Erythroblast (primary cell): ENCODE measurements around the gene ZNF202.

Experiments
- DNase-seq, 2 experiments: peaks; one replicate each; lab custom pipeline; 2025; lab: John Stamatoyannopoulos, UW
- GATA1 ChIP-seq: IDR thresholded peaks from 2 replicates; pipeline ENCODE4 v1.6.1; 2011; ENCODE audit warnings: low read depth, mild to moderate bottlenecking, control low read depth, low read length, moderate library complexity
- POLR2A ChIP-seq: IDR thresholded peaks from 2 replicates; pipeline ENCODE4 v1.6.1; 2011; ENCODE audit warnings: mild to moderate bottlenecking, low read length

The ZNF202 gene

DNA sequence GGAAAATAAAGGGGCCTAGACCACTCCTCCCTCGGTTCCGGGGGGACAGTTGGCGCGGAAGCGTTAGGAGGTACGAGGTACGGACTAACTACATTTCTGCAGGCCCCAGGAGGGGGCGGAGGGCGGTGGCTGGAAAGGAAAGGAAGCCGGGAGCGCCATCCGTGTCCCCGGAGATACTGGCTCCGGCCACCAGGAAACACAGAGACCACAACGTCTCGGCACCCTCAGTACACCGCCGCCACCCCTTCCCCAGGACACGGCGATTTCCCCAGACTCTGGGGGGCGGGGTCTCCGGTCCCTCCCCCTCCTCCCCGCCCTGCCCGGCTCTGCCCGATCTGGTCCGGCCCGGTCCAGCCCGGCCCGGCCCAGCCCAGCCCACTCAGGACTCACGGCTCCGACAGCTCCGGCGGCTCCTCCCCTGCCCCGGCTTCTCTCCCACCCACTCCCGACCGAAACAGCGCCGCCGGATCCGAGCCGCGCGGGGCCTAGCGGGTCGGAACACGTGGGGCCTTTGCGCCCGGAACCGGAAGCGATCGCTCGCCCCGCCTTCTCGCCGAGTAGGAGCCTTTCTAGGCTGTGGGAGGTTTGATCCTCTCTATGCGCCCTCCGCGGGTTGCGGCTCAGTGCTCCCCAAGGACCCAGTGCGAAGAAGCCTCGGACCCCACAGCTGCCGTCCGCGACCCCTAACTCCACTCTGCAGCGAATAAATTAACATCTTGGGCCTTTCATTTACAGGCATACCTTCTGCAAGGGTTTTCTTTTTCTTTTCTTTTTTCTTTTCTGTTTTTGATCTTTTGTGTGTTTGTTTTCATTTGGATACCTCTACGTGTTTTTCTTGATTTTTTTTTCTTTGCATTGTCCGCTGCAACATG lies at the start of gene ZNF202:
Gene ZNF202 (minus strand): TSS at position 502 of the 872 bp plus-strand sequence. CDS start 10,772 bp downstream, outside the sequence.
- DNase-seq: peak; percentile 94
- TF ChIP-seq GATA1 (no peak), POLR2A (peak; percentile 70)

DNA sequence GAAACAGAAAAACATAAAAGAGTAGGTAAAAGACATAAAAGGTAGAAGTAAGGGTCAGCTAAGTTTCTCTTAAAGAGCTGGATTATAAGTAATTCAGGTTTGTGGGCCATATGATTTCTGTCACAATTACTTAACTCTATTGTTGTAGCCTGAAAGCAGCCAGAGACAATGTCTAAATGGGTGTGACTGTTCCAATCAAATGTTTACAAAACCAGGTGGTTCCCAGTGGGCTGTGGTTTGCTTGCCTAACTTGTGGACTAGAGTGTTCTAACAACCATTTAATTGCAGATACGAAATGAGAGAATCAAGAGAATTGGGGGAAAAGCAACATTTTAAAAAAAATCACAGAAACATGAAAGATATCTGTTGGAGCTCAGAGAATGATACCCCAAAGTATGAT lies 42.1 kb upstream of the ZNF202 start:
- no peak for DNase-seq
- TF ChIP-seq GATA1: no peak
- TF ChIP-seq POLR2A: no peak

DNA sequence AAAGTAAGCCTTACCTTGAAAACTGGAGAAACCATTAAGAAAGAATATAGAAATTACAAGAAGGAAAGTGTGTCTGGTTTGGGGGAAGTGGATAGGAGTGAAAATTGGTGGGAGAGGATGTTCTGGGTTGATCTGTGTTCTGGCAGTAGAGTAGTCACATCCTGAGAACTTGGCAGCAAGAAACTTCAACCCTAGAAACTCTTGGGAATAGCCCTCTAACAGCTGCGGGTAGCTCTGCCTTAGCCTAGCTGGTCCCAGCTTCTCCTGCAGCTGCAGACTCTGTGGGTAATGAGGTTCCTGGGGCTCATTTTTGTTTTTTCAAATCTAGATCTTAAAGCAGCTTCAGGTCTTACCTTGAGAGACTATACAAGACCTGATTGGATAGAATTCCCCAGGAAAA lies 37.1 kb upstream of the ZNF202 start:
- TF ChIP-seq POLR2A (no peak), GATA1 (no peak)
- DNase-seq: no peak

DNA sequence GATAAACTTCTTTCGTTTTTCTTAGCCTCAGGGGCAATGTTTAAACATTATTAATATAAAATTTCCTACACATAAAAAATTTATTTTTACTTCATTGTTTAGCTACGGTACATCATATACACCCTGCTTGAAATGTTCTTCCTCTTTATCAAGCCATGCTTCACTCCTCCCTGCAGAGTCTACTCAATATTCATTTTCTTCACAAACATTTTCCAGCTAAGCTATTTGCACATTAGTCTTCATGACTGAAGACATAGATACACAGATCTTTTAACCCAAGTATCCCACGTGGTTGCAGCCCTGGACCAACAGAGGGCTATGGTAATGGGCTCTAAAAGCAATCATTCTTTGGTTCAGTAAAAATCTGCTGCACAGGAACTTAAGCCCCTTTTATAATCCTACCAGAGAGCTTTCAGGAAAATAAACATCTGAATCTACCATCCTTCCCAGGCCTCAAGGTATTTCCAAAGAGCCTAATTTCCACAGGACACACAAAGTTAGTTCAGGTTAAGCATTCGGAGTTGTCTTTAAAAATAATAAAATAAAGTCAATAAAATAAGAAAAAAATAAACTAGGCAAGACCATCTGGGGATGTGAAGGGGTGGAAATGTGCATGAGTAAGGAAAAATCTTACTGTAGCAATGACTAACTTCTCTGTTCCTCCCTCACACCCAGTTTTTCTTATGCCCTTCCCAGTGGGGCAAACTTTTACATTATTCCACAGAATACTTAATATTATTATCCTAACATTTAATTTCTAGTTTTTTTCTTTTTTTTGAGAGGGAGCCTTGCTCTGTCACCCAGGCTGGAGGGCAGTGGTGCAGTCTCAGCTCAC lies 34.5 kb upstream of the ZNF202 start:
- no peak for TF ChIP-seq POLR2A
- no peak for TF ChIP-seq GATA1
- no peak for DNase-seq

DNA sequence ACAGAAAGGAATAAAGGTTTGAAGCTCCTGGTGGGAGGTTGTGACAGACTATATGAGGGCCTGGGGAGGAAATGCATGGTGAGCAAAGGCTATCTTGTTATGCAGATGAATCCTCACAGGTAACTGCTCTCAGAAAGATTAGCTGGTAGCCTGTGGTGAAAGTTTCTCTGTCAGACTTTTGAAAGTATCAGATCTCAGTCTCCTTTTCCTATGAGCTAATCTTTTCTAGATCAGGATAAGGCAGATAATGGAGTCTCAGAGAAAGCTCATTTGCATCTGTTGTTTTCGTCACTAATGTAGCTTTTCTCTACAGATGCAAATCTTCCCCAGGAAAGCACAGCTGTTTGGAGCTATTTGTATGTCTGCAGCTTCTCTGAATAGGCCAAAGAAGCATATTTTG lies 33.8 kb upstream of the ZNF202 start:
- TF ChIP-seq POLR2A (no peak), GATA1 (no peak)
- DNase-seq: no peak

DNA sequence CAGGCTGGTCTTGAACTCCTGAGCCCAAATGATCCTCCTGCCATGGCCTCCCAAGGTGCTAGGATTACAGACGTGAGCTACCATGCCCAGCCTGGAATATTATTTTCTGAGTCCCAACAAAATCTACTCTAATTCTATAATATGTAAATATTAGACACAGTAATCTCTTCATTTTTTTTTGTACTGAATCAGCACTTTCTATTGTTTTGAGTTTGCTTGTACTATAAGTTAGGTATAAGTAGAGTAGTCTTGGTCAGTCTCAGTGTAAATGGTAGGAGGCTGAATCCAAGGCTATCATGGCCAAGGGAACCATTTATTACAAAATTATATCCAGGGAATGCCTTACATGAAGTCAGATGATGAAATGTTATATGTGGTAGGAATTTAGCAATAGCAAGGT lies 32.5 kb upstream of the ZNF202 start:
- no peak for DNase-seq
- no peak for TF ChIP-seq POLR2A
- TF ChIP-seq GATA1: no peak

DNA sequence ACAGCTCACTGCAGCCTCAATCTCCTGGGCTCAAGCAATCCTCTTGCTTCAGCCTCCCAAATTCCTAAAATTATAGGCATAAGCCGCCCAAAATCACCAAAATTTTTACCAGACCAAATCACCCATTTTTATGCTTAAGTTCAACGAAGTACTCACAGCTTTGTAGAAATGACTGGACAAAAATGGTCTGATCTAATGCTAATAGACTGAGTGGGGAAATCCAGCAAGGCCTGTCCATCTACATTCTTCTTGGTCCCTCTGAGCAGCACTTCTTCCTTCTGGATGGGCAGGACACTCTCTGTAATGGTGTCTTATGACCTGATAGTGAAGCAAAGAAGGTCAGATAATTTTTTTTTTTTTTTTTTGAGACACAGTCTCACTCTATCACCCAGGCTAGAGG lies 31.6 kb upstream of the ZNF202 start:
- TF ChIP-seq POLR2A (no peak), GATA1 (no peak)
- DNase-seq: no peak

DNA sequence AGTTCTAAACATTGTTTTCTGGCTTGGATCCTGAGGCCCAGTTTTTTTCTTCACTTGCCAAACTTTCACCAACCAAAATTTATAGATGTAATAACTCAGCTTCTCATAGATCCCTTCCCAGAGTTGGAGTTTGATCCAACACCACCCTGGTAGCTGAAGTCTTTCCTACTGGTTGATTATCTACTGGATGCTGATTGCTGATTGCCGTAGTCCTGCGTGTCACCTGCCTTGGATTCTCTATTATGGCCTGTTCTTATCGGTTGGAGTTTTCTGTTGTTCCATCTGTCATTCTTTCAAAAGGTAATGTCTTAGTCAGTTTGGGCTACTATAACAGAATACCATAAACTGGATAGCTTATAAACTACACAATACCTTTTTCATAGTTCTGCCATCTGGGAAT lies 30.2 kb upstream of the ZNF202 start:
- TF ChIP-seq GATA1 (no peak), POLR2A (no peak)

DNA sequence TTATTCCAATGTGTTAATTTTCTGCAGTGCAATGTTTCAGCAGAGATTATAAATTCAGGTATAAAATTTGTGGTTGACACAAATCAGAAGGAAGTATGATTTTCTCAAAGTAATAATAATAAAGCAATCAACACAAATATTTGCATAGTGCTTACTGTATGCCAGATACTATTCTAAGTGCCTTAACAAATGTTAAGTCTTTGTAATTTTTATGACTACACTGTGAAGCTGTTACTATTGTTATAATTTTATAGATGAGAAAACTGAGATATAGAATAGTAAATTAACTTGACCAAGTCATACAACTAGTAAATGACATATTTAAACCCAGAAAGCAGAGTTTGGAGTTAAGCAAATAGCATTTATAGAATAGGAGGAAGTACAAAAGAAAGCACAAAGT lies 29.3 kb upstream of the ZNF202 start:
- no peak for DNase-seq
- TF ChIP-seq POLR2A (no peak), GATA1 (no peak)

More for the DNA sequence above, 30.2 kb upstream of the ZNF202 start:
- no peak for DNase-seq

DNA sequence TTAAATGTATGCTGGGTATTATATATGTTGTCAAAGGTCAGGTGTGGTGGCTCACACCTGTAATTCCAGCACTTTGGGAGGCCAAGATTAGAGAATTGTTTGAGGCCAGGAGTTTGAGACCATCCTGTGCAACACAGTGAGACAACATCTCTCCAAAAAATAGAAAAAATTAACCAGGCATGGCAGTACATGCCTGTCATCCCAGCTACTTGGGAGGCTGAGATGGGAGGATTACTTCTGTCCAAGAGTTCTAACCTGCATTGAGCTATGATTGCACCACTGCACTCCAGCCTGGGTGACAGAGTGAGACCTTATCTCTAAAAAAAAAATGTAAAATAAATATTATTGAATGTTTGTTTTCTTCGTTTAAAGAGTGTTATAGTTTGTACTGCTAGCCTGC lies 24.1 kb upstream of the ZNF202 start:
- TF ChIP-seq POLR2A (no peak), GATA1 (no peak)
- no peak for DNase-seq

DNA sequence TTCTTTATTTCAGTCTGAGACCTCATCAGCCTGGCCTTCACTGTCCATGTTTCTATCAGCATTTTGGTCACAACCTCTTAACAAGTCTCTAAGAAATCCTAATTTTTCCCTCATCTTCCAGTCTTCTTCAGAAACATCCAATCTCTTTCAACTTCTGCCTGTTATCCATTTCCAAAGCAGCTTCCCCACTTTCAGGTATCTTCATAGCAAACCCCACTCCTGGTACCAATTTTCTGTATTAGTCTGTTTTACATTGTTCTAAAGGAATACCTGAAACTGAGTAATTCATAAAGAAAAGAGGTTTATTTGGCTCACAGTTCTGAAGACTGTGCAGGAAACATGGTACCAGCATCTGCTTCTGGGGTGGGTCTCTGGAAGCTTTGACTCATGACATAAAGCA lies 21.0 kb upstream of the ZNF202 start:
- no peak for TF ChIP-seq POLR2A
- TF ChIP-seq GATA1: no peak

DNA sequence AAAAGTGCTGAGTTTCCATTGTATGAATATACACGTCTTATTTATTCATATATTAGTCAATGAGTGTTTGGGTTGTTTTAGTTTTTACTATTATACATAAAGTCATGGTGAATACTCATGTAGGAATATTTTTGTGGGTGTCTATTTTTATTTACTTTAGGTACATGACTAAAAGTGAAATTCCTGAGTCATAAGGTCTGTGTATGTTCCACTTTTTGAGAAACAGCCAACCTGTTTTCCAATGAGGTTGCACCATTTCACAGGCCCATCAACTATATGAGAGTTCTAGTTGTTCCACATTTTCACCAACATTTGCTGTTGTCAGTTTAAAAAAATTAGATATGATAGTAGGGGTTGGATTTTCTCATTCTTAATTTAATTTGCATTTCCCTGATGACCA lies 19.4 kb upstream of the ZNF202 start:
- DNase-seq: no peak
- TF ChIP-seq POLR2A (no peak), GATA1 (no peak)

More for the DNA sequence above, 21.0 kb upstream of the ZNF202 start:
- DNase-seq: no peak

DNA sequence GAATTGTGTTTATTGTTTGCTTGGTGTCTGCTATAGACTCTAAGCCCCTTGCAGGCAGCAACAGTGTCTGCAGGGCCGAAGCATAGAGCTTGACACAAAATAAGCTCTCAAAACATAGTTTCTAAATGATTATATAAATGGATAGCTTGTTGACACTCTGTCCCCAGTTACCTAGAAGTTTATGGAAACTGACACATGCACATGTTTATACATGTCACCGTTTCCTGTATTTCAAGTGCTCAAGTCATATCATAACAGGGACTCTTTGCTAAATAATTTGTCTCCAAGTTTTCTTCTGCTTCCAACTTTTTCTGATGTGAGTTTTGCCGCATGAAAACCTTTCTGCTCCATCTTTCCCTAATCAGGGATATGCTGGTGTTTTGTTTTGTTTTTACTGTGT lies 16.5 kb upstream of the ZNF202 start:
- DNase-seq: no peak
- TF ChIP-seq GATA1: no peak
- no peak for TF ChIP-seq POLR2A

DNA sequence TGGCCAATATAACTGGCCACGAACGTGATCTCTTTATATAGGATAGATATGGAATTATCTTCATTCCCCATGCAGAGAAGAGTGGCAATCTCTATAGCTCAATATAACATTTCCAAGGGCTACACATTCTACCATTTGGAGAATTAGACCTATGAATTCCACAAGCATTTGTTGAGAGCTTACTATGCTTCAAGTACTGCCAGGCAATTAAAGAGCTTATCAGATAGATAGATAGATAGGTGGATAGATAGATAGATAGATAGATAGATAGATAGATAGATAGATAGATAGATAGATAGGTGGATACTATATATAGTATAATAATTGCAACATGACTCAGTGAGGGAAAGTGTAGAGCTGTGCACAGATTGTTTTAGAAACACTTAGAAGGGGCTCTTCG lies 14.4 kb upstream of the ZNF202 start:
- no peak for DNase-seq
- TF ChIP-seq GATA1: no peak
- no peak for TF ChIP-seq POLR2A

DNA sequence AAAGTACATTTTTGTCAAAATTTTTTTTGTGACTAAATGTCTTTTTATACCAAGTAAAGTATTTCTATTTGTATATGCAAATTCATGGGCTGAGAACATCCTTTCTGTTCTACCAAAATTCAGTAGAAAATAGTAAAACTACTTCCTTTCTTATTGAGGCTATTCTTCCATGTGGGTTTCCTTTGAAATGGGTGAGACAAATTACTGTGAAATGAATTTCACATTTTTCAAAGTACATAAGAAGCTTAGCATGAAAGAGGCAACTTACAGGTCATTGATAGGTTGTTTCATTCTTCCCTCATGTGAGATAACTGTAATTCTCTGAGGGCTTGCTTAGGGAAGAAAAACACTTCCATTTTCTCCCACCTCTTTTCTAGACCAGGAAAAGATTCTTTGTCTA lies 13.9 kb upstream of the ZNF202 start:
- TF ChIP-seq POLR2A: no peak
- no peak for DNase-seq
